Fibroblast of lung (primary cell): Measurements from ENCODE around the gene ZCCHC7.

Source experiments
- EZH2 ChIP-seq: IDR thresholded peaks from 2 replicates; pipeline ENCODE4 v1.5.1; 2012; ENCODE audit warnings: low read length, control low read depth, mild to moderate bottlenecking; ENCODE audit errors: missing control alignments
- TF ChIP-seq, protein P1 (sequence below), 2 donors: IDR thresholded peaks in 1 of 2; conservative IDR thresholded peaks in 1 of 2; 1 replicate in 1 of 2; 2 replicates in 1 of 2; pipeline ENCODE4 v1.5.1; 2011 to 2012; ENCODE audit warnings: low read length in 2 of 2, control low read depth in 1 of 2, inconsistent platforms in 1 of 2, low read depth in 1 of 2, mild to moderate bottlenecking in 1 of 2

DNA sequence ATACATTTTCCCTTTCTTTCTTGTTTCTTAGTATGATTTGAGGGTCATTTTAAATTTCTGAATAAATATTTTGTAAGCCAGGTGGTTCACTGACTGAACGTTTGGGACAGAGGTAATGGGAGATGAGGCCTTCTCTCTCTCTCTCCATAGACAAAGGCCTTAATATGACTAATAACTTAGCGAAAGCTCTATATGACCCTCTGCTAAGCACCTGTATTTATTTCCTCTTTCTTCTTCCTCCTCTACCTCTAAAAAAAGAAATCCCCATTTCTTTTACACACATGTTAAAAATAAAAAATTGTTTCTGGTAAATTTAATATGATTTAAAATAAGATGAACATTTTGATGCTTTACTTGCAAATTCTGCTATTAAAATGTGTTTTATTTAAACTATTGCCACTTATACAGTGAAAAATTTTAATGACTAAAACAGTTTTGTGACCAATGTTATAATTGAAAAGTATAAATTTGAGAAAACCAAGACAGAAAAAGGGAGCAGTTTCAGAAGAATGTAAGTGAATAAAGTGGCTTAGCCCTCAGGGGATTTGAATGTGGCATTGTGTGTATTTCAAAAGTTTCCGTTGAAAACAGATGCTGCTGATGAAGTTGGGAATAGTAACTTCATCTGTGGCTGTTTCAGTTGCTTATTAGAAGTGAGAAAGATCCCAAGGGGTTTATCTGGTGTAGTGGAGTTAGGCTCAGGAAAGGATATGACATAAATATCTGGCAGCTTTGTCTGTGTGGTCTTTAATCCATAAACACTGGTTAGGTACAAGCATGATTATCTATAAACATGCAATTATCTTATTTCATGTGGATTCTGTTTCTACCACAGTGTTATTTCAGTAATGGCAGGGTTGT, 173.5 kb downstream of the ZCCHC7 start:
- TF ChIP-seq, protein P1, sequence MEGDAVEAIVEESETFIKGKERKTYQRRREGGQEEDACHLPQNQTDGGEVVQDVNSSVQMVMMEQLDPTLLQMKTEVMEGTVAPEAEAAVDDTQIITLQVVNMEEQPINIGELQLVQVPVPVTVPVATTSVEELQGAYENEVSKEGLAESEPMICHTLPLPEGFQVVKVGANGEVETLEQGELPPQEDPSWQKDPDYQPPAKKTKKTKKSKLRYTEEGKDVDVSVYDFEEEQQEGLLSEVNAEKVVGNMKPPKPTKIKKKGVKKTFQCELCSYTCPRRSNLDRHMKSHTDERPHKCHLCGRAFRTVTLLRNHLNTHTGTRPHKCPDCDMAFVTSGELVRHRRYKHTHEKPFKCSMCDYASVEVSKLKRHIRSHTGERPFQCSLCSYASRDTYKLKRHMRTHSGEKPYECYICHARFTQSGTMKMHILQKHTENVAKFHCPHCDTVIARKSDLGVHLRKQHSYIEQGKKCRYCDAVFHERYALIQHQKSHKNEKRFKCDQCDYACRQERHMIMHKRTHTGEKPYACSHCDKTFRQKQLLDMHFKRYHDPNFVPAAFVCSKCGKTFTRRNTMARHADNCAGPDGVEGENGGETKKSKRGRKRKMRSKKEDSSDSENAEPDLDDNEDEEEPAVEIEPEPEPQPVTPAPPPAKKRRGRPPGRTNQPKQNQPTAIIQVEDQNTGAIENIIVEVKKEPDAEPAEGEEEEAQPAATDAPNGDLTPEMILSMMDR (conservative IDR thresholded peaks at IDR 0.05 in 1 of 2, IDR thresholded peaks at IDR 0.05 in 1 of 2; ENCODE audit: low read depth in 1 of 2, low read length in 2 of 2): no peak
- no peak for TF ChIP-seq EZH2
